Measurements from ENCODE around the gene TMEM245.

The TMEM245 gene

DNA sequence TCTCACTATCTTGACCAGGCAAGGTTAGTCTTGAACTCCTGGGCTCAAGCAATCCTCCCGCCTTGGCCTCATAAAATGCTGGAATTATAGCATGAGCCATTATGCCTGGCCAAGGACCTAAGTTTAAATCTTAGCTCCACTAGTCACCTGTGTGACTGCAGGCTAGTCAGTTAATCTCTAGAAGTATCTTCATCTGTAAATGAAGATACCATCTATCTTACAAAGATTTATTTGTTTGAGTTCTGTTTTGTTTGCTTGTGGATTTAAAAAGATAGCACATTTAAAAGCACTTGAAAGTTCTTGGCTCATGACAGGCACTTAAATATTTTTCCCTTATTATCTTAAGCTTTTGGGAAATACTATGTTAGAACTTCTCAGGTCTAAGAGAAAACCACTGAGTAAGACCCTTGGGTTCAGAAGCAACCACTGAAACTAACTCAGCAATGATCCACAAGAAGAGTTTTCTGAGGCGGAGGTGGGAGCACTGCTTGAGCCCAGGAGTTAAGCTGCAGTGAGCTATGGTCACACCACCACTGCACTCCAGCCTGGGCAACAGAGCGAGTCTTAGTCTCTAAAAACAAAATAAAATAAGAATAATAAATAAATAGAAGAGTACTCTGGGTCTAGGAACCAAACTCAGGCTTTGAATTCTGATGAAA, 19.1 kb downstream of the TMEM245 start:
- DNase-seq = no peak

DNA sequence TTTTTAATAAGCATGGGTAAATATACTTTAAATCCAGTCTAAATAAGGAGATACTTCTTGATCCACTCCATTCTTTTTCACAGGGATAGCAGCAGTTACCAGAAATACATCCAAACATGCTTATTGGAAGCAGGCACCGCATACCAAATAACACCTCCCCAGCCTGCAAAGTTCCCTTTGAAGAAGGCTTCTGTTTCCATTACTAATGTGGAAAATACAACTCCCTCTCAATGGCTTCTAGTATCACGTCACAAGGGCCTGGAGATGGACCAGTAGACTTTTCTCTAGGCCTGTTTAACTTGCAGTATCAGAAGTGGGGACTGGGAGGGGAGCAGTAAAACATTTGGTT, 20.8 kb downstream of the TMEM245 start:
- DNase-seq = no peak

DNA sequence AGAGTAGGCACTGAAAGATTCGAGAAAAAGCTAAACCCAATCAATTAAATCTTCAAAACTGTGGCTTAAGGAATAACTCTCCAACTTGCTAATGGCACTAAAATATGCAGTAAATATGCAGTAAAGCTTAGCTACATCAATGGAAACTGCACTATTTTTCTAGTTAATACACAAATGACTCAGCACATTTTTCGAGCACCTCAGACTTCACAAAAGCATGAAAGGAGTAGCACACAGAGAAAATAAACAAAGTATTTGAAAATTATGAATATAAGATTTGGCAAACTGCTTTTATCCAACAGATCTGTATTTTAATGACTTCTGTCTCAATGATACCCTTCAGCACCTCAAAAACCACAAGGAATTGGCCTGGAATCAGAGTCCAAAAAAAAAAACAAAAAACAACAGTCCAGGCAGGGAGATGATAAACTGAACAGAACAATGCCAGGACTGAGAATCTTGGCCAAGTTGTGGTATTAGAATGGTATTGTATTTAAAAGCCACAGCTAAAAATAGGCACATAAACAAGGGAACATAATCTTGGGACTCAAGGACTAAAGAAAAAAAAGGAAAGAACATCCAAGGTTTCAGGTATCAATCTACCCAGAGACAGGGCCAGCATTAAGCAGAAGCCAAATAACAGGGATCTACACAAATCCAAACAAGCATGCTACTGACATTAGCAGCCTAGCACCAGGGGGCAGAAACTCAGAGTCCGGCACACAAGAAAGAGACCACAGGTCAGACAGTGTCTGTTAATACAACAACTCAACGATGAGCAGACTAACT, 21.4 kb downstream of the TMEM245 start:
- no peak for DNase-seq

DNA sequence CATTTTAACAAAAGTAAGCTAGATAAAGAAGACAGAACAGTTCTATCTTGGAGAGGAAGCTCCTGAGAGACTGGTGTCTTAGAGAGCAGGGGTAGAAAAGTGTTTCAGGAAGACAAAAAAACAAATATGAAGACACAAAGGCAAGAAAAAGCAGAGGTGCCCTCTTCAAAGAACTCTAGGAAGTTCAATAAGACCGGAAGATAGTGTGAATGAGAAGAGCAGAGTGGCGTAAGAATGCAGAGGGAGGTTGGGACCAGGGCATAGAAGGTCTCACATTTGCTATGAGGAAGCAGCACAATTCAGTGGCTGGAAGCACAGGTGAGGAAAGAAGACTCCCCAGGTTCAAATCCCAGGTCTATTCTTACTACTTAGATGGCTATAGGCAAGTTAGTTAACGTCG, 22.6 kb downstream of the TMEM245 start:
- DNase-seq = no peak

DNA sequence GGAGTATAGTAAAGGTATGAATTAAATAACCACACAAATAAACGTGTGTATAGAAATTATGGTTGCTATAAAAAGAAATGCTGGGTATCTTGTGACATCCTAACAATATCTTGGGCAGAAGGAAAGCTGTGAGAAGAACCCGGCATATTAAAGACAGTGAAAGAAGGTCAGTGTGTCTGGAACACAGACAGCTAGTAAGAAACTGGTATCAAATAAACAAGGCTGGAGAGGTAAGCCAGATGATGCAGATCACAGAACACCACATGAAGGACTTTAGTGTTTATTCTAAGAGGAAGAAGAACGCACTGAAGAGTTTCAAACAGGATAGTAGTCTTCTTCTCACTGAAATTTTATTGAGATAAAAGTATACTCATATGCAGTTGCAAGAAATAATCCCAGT, 24.4 kb downstream of the TMEM245 start:
- no peak for DNase-seq

DNA sequence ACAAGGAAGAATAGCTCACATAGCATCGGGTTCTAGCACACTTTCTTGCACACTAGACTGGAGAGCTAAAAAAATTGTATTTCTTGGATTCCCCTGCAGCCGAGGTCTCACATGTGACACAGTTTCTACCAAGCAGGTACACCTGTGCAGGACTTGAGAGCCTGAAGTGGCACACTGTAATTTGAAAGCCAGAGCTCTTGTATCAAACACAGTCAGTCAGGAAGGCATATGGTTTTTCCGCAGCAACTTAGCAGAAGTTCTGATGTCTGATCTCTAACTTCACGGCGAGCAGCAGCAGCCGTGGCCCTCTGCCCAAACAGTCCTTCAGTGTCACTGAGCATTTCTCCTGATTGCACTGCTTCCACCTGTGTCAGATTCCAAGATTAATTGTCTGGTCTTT, 25.5 kb downstream of the TMEM245 start:
- DNase-seq = no peak

DNA sequence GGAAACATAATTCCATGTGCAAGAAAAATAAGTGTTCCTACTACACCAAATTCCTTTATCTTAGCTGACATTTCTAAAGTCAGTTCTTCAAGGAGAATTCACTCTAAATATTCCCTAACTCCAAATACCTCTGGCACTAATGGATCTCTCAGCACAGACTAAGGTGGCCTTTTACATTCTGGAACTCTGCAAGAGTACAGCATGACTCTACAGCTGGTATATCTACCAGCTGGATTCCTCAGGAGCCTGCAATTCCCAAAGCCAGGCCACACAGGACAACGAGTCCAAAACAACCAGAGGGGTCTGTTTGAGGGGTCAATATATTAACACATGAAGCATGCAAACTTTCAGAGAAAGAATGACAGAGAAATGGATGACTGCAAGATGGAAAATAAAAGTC, 27.2 kb downstream of the TMEM245 start:
- no peak for DNase-seq

DNA sequence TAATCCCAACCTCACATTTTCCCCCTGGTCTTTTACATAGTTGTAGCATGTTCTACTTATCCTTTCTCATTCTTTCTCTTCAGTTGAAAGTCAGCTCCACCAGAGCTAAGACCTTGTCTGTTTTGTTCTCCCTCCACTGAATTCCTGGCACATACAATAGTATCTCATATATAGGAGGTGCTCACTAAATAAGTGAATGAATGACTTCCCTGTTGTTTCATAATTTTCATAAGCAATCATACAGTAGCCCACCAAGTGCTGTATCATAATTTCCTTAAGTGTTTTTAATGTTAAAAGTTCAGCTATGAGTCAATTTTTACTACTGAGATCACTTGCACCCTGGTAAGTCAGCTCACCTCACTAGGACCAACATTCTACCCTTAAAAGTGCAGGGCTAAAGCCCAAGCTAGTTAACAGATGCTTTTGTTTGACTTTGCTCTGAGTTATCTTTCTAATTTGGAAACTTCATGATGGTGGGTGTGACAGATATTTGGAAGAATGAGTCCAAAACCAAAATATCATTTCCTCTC, 27.6 kb downstream of the TMEM245 start:
- DNase-seq = no peak

DNA sequence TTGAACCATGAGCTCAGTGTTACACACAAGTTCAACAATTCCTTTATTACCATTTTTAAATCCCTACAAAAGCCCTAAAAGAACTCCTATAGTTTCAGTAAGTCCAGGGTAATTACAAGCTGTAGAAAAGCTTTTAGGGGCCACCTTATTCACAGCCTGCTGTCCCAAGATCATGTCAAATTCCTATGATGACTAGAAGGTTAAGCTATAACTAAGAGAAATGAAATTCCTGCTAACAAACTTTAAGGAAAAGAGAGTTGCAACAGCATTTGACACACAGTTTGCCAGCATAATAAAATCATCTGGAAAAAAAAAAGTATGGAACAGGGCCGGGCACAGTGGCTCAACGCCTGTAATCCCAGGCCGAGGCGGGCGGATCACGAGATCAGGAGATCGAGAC, 31.5 kb downstream of the TMEM245 start:
- no peak for DNase-seq

DNA sequence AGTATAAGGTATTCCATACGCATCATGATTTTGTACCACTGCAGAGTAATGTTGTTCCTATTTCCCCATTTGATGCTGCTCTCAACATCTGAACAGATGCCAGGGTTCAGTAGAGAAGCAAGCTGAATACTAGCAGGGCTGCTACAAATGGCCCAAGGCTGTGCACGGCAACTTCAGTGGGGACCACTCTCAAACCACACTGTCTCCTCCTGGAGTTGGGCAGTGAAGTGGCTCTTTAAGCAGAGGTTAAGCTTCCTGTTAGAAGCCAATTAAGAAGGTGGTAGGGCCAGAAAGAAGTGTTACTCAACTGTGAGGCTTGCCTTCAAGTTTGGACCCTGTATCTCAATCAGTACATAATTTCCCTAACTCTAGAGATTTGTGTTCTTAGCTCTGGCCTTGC, 32.0 kb downstream of the TMEM245 start:
- DNase-seq = no peak

DNA sequence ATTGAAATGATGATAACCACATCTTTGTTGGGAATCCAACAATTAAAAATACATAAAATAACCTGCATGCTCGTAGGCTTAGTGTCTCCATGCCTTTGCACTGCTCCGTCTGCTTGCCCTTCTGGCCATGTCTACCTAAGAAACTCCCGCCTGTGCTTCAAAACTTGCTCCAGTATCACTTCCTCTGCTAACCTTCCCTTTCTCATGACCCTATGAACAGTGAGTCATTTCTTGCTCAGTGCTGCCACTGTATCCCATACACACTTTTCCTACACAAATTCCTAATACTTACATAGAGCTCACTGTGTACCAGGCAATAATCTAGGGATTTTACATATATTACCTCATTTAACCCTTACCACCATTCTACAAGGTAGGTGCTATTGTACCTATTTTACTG, 33.5 kb downstream of the TMEM245 start:
- DNase-seq = no peak

DNA sequence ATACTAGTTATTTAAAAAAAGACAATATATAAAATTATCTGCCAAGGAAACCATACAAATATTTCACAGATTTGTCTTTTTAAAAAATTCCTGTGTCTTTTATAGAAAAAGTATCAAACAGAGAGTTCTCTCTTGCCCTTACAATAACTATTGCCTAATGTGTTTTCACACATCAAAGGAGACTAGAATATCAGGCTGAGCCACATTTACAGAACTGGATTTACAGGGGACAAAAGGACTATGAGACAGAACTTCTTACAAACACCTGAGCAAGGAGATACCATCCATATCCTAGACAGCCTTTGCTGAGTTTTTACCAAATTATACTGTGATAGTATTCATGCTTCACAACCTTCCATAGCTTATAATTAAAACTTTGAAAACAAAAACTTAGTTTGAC, 34.2 kb downstream of the TMEM245 start:
- DNase-seq = no peak

DNA sequence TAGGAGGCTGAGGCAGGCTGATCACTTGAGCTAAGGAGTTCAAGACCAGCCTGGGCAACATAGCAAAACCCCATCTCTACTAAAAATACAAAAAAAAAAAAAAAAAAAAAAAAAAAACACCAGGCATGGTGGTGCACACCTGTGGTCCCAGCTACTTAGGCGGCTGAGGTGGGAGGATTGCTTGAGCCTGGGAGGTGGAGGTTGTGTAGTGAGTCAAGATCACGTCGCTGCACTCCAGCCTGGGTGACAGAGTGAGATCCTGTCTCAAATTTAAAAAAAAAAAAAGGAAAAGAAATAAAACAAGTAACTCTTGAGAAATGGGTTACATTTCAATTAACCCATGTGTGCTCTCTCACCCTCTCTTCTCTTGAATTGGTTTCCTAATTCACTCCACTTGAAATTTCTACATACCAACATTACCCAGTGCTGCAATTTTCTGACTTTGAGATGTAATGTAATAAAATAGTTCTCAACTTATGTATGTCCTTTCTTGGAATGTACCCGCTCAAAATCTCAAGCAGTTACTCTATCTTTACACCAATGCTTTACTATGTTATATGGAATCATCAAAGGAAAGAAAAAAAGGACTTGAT, 35.8 kb downstream of the TMEM245 start:
- DNase-seq = no peak

DNA sequence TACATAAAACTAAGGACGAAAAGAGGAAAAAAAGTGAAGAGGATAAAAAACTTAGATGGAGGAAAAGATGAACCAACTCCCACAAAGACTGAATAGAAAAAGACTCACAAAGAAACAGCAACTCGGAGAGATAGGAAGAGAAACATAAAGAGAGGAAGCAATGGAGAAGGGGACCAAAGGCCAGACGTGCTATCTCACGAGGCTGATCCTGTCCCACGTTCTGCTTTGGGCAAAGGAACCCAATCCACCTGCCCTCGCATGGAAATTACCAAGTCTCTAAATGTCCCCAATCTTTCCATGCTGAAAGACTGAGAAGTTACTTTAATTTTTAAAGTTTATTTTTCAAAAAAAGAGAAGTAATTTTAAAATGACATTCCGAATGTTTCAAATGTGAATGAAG, 36.6 kb downstream of the TMEM245 start:
- no peak for DNase-seq

DNA sequence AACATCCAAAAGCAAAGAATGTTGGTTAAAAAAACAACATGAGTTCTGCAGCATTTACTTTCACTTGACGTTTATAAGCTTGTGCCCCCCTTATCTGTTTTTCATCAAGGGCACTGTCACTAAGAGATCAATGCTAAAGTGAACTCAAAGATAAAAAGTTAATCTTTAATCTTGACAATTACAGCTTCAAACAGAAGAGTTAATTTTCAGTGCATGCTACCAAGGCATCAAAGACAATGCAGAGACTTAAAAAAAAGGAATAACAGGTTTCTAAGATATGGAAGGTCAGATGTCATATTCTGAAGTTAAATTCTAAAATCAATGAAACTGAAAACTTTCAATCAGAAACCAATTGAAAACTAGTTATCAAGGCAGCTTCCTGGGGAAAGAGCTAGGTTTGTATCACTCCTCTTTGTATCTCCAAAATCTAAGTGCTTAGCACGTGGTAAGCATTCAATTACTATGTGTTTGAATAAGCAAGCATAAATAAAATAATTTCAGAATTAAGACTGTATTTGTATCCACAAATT, 37.6 kb downstream of the TMEM245 start:
- DNase-seq = no peak

DNA sequence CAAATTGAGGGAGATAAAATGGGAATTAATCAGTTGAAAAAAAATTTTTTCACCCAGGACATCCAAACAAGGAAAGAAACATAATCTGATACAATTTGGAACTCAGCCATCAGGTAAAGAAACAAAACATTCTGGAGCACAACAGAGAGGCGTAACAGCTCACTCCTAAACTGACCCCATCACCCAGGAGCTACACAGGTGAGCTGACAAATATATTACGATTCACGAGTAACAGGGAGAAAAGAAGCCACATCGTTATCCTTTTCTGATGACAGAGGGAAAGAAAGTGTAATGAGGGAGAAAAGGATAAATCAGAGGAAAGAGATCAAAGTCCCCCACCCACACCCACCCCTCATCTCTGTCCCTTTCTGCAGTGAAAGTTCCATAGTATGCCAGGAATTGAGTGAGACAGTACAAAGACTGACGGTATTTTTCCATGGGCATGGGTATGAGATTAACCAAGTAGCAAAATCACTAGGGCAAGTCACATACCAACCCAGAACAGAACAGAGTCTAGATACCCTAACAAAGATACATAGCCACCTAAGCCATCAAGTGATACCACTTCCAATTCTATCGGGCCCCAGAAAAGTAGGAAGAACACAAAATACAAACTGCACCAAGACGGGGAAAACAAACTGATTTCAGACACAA, 45.4 kb downstream of the TMEM245 start:
- DNase-seq = no peak

DNA sequence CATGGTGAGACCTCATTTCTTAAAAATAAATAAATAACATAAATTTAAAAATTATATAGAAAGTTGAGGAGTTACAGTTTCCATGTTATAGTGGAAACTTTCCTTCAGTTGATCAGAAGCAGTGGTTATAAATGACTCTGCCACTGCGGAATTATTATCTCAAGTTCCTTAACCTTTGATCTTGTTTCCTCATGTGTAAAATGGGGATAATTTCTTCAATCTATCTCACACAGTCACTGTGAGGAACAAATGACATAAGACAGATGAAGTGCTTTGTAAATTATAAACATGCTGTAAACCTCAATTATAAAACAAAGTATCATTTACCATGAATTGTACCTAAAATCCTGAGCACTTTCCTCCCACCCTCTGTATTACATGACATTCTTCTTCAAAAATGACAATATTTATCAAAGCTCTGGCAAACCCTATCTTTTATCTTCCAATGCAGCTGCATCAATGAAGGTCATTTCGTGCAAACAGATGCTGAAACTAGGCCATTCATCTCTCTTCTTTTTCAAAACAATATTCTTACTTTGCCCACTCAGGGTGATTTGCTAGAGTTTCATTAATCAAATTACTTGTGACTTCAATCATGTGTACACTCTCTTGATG, 46.8 kb downstream of the TMEM245 start:
- DNase-seq = no peak

DNA sequence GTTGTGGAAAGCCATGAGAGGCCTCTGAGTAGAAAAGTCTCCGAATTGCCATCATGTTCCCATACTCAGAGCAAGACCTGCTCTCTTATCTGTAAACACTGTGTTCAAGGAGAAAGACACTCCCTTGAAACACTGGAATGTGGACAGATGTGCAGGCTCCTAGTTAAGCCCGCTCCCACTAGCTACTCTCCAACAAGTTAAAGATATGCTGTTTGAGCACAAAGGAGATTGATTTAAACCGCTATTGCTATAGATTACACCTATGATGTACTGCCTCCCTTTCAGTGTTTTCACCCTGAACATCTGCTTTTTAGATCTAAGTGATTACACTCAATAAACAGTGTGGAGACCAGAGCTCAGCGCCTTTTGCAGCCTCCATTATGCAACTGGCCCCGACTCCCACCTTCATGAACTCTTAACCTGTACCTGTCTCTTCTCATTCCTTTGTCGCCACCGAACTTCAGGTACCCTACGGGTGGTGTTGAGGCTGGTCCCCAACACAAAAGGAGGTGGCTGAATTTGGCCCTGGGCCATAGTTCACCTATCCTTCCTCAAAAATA, 47.5 kb downstream of the TMEM245 start:
- no peak for DNase-seq

DNA sequence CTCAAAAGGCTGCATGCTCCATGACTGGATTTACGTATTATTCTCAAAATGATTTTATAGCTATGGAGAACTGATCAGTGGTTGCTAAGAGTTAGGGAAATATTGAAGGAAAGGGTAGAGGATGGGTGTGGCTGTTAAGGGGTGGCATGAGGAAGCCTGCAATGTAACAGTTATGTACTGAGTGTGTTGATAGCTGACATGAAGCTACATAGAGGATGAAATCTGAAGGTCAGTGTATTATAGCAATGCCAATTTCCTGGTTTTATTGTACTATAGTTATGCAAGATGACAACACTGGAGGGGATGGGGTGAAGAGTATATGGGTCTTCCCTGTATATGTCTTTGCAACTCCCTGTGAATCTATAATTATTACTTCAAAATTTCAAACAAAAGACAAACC, 51.0 kb downstream of the TMEM245 start:
- no peak for DNase-seq

DNA sequence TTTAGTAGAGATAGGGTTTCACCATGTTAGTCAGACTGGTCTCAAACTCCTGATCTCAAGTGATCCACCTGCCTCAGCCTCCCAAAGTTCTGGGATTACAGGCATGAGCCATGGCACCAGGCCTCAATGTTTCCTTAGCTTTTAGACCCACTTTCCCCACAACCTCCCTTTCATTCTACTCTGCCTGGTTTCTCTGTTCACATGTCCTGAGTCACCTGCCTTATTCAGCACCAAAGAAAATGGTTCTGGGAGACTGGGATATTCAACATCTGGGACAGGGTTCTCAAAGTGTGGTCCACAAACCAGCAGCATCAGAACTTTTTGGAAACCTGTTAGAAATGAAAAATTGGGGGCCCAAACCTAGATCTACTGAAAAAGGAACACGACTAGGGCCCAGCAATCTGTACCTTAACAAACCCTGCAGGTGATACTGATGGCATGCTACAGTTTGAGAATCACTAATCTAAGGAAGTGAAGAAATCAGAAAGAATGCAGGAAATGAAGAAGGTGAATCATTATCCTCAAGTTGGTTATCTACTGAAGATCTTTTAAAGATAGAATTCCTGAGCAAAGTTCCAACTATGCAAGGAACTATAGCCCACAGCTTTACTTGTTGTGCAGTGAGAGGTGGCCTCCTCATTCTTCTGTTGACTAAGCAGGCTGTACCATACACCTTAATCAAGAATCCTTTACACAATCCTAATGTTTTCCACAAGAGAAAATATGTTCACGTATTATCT, 54.6 kb downstream of the TMEM245 start:
- DNase-seq = no peak

DNA sequence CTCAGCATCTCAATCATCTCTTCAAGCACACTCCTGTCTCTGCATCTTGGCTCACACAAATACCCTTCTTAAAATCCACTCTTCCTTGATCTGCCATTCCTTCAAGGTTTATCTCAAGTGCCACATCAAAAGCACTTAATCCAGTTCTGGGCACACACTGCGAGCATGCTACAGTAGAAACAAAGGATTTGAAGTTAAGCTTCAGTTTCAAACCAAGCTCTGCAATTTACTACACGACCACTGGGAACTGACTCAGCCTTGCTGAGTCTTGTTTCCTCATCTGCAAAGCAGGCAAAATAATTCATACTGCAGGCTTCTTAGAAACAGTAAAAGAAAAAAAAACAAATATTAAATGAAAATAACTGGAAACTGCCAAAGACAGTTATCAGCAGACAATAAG, 56.0 kb downstream of the TMEM245 start:
- no peak for DNase-seq

DNA sequence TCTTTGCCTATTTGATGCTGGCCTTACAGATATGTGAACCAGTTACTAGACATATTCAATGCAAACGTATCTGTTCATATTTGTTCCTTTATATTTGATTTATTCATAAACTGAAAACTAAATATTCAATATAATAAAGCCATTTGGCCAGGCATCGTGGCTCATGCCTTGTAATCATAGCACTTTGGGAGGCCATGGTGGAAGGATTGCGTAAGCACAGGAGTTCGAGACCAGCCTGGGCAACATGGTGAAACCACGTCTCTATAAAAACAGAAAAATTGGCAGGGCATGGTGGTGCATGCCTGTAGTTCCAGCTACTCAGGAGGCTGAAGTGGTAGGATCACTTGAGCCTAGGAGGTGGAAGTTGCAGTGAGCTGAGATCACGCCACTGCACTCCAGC, 57.2 kb downstream of the TMEM245 start:
- DNase-seq = no peak
